Cardiac atrium fibroblast (primary cell): ENCODE measurements around the gene UGT1A3. TPM values are rescaled to one million over a fixed set of nuclear protein-coding genes. Genes with fewer than 3 reads are reported as not detected.

Experiments used
- total RNA-seq: library from RNA; depleted of rRNA; stranded (reverse); fragments of >200 nt; gene quantifications from 2 replicates; pipeline ENCODE4 v1.2.3, GENCODE V29; 2015

UGT1A3 gene
- not detected in 2 replicates for total RNA-seq

DNA sequence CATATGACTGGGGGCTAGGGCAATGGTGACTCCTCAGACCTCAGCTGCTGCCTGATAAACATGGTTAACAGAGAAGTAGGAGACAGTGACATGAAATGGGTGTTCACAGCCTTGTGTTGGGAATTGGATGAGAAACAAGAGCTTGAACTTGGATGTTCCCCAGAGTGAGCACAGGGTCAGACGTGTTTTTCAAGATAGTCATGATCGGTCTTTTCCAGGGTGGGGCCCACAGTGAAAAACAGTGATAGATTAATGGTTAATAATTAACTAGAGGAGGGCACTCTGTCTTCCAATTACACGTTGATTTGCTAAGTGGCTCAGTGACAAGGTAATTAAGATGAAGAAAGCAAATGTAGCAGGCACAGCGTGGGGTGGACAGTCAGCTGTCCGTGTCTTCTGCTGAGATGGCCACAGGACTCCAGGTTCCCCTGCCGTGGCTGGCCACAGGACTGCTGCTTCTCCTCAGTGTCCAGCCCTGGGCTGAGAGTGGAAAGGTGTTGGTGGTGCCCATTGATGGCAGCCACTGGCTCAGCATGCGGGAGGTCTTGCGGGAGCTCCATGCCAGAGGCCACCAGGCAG lies at the start of gene UGT1A3:
Gene UGT1A3, plus strand, starts transcription at position 320 of the 579 bp plus-strand sequence. Its CDS starts 85 bp downstream, at position 405.

GRCh38 chr2:233681521-233682099 lies 47.2 kb upstream of the UGT1A3 start, which contains the start of gene UGT1A7:
TSS of gene UGT1A7 (plus strand) at chr2:233681901. CDS start at chr2:233681938, 37 bp downstream.

GRCh38 chr2:233692648-233693047 lies 36.2 kb upstream of the UGT1A3 start, which contains the start of gene UGT1A6:
TSS of gene UGT1A6 (plus strand) at chr2:233692890. CDS start at chr2:233693005, 115 bp downstream.

DNA sequence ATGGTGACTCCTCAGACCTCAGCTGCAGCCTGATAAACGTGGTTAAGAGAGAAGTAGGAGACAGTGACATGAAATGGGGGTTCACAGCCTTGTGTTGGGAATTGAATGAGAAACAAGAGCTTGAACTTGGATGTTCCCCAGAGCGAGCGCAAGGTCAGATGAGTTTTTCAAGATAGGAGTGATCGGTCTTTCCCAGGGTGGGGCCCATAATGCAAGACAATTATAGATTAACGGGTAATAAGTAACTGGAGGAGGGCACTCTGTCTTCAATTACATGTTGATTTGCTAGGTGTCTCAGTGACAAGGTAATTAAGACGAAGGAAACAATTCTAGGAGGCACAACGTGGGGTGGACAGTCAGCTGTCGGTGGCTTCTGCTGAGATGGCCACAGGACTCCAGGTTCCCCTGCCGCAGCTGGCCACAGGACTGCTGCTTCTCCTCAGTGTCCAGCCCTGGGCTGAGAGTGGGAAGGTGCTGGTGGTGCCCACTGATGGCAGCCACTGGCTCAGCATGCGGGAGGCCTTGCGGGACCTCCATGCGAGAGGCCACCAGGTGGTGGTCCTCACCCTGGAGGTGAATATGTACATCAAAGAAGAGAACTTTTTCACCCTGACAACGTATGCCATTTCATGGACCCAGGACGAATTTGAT lies 16.1 kb upstream of the UGT1A3 start, which contains the start of gene UGT1A5:
Gene UGT1A5, plus strand, starts transcription at position 297 of the 651 bp plus-strand sequence. Its CDS starts 85 bp downstream, at position 382.

DNA sequence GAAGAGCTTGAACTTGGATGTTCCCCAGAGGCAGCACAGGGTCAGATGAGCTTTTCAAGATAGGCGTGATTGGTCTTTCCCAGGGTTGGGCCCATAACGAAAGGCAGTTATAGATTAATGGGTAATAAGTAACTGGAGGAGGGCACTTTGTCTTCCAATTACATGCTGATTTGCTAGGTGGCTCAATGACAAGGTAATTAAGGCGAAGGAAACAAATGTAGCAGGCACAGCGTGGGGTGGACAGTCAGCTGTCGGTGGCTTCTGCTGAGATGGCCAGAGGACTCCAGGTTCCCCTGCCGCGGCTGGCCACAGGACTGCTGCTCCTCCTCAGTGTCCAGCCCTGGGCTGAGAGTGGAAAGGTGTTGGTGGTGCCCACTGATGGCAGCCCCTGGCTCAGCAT lies 10.3 kb upstream of the UGT1A3 start, which contains the start of gene UGT1A4:
Gene UGT1A4, plus strand, starts transcription at position 185 of the 400 bp plus-strand sequence. Its CDS starts 85 bp downstream, at position 270.

GRCh38 chr2:233760043-233760442 lies 31.2 kb downstream of the UGT1A3 start, which contains the start of gene UGT1A1:
TSS of gene UGT1A1 (plus strand) at chr2:233760270. CDS start at chr2:233760288, 18 bp downstream.

DNA sequence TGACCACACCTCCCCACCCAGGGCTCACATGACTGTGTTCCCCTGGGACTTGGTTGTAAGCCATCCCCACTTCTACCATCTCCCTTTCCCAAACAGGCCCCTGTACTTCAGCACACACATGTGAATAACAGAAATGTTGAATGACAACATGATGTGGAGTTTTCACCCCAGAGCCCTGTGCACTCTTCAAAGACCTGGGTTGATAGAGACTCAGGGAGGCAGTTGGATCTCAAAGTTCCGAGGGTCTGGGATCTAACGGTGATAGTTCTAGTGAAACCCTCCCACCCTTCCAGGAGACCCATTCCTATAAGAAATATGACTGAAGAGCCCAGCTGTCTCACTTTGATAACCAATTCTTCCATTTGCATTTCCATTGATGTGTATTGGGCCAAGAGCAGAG lies 49.2 kb downstream of the UGT1A3 start, which contains the start of gene MROH2A:
Gene MROH2A, plus strand, starts transcription at position 301 of the 400 bp plus-strand sequence. CDS start 1,029 bp downstream, outside the sequence.

Other genes starting within 250 kb of the UGT1A3 start
- 17.5 and 24.9 TPM in 2 replicates for gene USP40, start 162.3 kb upstream of the UGT1A3 start, total RNA-seq
- gene UGT1A8, start 111.4 kb upstream of the UGT1A3 start, total RNA-seq: not detected in 2 replicates
- not detected in 2 replicates for gene UGT1A10, start 92.6 kb upstream of the UGT1A3 start, total RNA-seq
- not detected in 2 replicates for gene UGT1A9, start 57.1 kb upstream of the UGT1A3 start, total RNA-seq
- not detected in 2 replicates for gene UGT1A7, start 47.1 kb upstream of the UGT1A3 start, total RNA-seq
- not detected in 2 replicates for gene UGT1A6, start 36.2 kb upstream of the UGT1A3 start, total RNA-seq
- not detected in 2 replicates for gene UGT1A5, start 16.1 kb upstream of the UGT1A3 start, total RNA-seq
- gene UGT1A4, start 10.3 kb upstream of the UGT1A3 start, total RNA-seq: not detected in 2 replicates
- not detected in 2 replicates for gene UGT1A1, start 31.2 kb downstream of the UGT1A3 start, total RNA-seq
- not detected in 2 replicates for gene MROH2A, start 49.3 kb downstream of the UGT1A3 start, total RNA-seq
- gene HJURP, start 125.5 kb downstream of the UGT1A3 start, total RNA-seq: 6.3 and 21.2 TPM in 2 replicates
- gene TRPM8, start 188.3 kb downstream of the UGT1A3 start, total RNA-seq: not detected in 2 replicates